Type B pancreatic cell (in vitro differentiated cells): ENCODE data around the gene CYP46A1. TPM values are rescaled to one million over a fixed set of nuclear protein-coding genes. Genes with fewer than 3 reads are reported as not detected.

Experiments used
- DNase-seq: peaks from one replicate; pipeline ENCODE4 v3.0.0; 2021; ENCODE audit warnings: mixed read lengths; ENCODE audit not compliant: unreplicated experiment; ENCODE audit errors: extremely low spot score
- H3K27ac Mint-ChIP-seq: 2 replicates; pipeline ENCODE4 v1.8.0; 2021; ENCODE audit warnings: mild to moderate bottlenecking, mixed read lengths
- H3K27me3 Mint-ChIP-seq: 2 replicates; pipeline ENCODE4 v1.8.0; 2021; ENCODE audit warnings: mixed read lengths
- H3K36me3 Mint-ChIP-seq: 2 replicates; pipeline ENCODE4 v1.8.0; 2021; ENCODE audit warnings: mixed read lengths
- H3K4me1 Mint-ChIP-seq: one replicate; pipeline ENCODE4 v1.8.0; 2021; ENCODE audit warnings: mixed read lengths; ENCODE audit not compliant: unreplicated experiment
- H3K4me3 Mint-ChIP-seq: 2 replicates; pipeline ENCODE4 v1.8.0; 2021; ENCODE audit warnings: mild to moderate bottlenecking, mixed read lengths
- H3K9me3 Mint-ChIP-seq: 2 replicates; pipeline ENCODE4 v1.8.0; 2021; ENCODE audit warnings: mixed read lengths
- total RNA-seq: library from RNA; stranded (reverse); gene quantifications from 2 replicates; pipeline ENCODE4 v1.2.1, GENCODE V29; 2021; ENCODE audit warnings: low replicate concordance
- TF ChIP-seq, protein P1 (sequence below): fragments of 200-600 bp; sonication (generic); conservative IDR thresholded peaks from 2 replicates; pipeline ENCODE4 v1.5.0; 2021; ENCODE audit warnings: antibody characterized with exemption, mild to moderate bottlenecking

CYP46A1 gene
- total RNA-seq, 1 donor from 2014 or later, result 4.7 TPM

DNA sequence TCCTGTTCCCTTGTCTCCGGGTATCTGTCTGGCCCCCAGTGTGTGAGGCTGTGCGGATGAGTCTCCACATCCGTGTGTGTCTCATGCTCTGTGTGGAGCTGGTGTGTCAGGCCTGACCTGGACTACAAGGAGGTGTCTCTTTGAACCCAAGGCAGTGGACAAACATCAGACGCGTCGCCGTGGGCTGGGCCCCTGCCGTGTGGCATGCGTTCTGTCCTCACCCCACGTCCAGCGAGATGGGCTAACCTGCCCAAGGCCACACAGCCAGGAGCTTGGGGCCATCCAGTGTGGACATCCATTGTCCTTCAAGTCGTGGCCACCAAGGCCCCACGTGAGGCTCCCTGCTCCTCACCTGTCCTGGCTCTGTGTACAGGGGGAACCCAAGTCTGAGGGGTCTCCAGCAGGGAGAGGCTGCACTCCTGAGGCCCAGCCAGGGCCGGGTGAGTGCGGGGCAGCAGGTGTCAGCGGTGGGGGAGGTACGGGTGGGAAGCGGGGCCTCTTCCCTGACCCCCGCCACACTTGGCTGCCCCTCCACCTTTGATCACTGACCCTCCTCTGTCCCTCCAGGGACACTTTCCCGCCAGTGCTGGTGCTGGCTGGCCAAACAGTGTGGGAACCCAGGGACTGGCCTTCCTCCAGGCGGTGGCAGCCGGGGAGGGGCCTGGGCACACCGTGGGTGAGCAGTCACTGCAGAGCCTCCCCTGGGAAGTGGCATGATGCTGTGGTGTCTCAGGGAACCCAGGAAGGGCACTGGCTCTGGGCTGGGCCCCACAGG is 48.5 kb downstream of the CYP46A1 start:
- Mint-ChIP-seq H3K4me1 (peaks cover 20% of the 10 kb centered on the region), H3K27ac (no peak overlapping the region), H3K36me3 (no peaks in the 10 kb centered on the region), H3K27me3 (no peaks in the 10 kb centered on the region), H3K4me3 (peak overlapping the region; percentile 59), H3K9me3 (no peaks in the 10 kb centered on the region)
- DNase-seq, result no peak
- TF ChIP-seq, protein P1, sequence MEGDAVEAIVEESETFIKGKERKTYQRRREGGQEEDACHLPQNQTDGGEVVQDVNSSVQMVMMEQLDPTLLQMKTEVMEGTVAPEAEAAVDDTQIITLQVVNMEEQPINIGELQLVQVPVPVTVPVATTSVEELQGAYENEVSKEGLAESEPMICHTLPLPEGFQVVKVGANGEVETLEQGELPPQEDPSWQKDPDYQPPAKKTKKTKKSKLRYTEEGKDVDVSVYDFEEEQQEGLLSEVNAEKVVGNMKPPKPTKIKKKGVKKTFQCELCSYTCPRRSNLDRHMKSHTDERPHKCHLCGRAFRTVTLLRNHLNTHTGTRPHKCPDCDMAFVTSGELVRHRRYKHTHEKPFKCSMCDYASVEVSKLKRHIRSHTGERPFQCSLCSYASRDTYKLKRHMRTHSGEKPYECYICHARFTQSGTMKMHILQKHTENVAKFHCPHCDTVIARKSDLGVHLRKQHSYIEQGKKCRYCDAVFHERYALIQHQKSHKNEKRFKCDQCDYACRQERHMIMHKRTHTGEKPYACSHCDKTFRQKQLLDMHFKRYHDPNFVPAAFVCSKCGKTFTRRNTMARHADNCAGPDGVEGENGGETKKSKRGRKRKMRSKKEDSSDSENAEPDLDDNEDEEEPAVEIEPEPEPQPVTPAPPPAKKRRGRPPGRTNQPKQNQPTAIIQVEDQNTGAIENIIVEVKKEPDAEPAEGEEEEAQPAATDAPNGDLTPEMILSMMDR, result no peak

DNA sequence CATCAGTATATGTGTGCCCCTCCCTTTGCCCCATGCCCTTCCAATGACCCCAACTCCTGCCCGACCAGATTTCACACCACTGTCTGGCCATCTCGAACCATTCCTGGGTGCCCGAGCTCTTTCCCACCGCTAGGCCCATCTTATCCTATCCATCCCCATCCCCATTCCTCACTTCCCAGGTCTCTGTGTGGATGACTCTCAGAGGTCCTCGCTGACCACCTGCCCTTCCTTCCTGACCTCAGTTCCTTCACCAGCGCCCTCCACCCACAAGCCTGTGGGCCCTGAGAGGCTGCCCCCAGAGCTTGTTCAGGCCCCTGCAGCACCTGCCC is 49.1 kb downstream of the CYP46A1 start:
- TF ChIP-seq, protein P1, result no peak
- no peak for DNase-seq
- no peaks in the 10 kb centered on the region for H3K9me3 Mint-ChIP-seq
- no peaks in the 10 kb centered on the region for H3K27me3 Mint-ChIP-seq
- peaks cover 20% of the 10 kb centered on the region for H3K4me1 Mint-ChIP-seq
- H3K27ac Mint-ChIP-seq, result peak overlapping the region; percentile 80
- no peaks in the 10 kb centered on the region for H3K36me3 Mint-ChIP-seq
- H3K4me3 Mint-ChIP-seq, result peak overlapping the region; percentile 49

DNA sequence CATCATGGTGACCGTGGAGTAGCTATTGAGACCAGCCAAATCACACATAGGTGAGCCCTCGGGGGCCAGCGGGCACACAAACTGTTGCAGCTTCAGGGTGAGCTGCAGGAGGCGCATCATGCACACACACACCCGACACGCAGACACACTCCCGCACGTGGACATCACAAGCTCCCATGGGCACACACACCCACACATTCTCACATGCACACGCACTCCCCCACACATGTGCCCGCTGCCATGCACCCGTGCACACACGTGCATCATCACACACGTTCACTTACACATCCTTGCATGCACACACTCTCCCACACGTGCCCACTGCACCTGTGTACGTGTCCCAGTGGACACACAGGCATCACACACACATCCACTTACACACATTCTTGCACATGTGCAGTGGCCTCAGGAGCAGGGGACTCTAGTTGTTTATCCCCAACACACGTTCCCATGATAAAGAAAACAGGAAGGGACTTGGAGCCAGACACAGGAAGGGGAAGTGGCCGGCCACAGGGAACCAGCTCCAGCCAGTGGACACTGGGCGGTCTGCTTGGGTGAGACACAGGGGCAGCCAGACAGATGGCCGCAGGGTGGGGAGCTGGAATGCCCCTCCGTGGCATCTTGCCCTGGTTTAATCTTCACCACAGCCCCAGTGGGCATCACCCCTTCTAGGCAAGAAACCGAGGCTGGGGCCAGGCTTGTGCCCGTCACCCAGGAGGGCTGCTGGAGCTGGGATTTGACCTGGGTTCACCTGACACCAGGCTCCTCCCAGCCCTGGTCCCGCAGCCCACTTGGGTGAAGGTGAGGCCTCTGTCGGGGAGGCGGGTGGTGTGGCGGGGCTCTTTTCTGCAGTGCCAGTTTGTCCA is 49.7 kb downstream of the CYP46A1 start:
- no peak for DNase-seq
- H3K27ac Mint-ChIP-seq, result peak overlapping the region; percentile 80
- H3K9me3 Mint-ChIP-seq, result no peaks in the 10 kb centered on the region
- TF ChIP-seq, protein P1, result no peak
- H3K36me3 Mint-ChIP-seq, result no peaks in the 10 kb centered on the region
- peak overlapping the region; percentile 57 for H3K4me3 Mint-ChIP-seq
- no peaks in the 10 kb centered on the region for H3K27me3 Mint-ChIP-seq
- H3K4me1 Mint-ChIP-seq, result peaks cover 20% of the 10 kb centered on the region

DNA sequence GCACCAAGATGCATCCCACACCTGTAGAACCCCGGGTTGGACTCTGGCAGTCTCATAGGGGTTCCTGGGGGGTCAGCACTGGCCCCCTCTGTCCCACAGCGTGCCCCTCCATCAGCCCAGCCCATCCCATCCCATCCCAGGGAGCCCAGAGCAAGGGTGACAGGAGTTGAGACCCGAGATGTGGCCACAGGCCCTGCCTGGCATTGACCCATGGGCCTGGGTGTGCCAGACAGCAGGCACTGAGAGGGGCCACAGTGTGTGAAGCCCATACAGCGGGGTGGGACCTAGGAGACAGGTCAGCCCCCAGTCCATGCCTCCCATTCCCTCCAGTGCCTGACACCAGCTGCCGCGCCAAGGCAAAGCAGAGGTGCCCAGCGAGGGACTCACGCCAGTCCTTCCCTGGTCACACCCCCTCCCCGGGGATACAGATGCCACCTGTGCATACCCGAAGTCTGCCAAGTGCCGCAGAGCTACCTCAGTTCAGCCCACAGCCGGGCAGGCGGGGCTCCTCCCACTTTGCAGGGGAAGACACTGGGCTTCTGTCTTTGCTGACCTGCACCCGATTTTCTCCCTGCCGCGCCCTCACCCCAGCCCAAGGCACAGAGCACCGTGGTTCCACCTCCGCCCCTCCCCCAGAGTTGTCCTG is 50.4 kb downstream of the CYP46A1 start:
- Mint-ChIP-seq H3K4me3 (no peak overlapping the region), H3K36me3 (no peaks in the 10 kb centered on the region), H3K27me3 (no peaks in the 10 kb centered on the region), H3K27ac (no peak overlapping the region), H3K4me1 (peaks cover 20% of the 10 kb centered on the region), H3K9me3 (no peaks in the 10 kb centered on the region)
- TF ChIP-seq, protein P1, result no peak
- no peak for DNase-seq

DNA sequence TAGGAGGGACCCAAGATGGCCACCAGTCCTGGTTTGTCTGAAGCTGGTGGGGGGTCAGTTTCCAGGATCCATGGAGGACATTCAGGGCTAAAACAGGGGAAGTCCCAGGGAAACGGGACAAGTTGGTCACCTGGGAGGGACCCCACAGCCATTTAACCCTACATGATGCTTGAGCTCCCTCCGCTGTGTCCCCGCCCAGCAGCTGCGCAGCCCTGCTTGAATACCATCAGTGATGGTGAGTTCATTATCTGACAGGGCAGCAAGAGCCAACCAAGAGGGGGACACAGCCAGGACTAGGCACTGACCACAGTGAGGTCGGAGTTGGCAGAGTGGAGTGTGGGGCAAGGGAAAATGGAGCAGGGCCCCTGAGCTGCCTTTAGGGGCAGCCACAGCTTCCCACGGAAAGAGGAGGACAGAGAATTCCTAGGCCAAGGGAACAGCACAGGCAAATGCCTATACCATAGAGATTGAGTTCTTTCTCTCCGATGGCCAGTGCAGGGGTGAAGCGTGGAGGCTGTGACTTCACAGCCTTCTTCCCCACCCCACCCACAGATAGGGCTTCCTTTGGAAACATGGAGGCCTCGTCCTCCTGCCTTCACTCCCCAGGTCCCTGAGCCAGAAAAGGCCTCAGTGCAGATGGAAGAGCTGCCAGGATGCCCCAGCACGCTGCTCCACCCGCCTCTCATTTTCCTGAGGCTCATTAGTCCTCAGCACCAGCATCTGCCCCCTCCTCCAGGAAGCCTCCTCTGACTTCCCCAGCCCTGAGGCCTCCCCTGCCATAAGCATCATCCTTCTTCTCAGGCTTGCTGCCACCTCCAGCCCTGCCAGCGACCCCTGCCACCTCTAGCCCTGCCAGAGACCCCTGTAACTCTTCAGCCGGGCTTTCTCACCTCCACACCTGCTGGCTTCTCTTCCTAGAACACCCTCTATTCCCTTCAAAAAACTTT is 51.4 kb downstream of the CYP46A1 start:
- no peaks in the 10 kb centered on the region for H3K27me3 Mint-ChIP-seq
- TF ChIP-seq, protein P1, result no peak
- no peaks in the 10 kb centered on the region for H3K9me3 Mint-ChIP-seq
- no peaks in the 10 kb centered on the region for H3K36me3 Mint-ChIP-seq
- H3K4me1 Mint-ChIP-seq, result peaks cover 20% of the 10 kb centered on the region
- DNase-seq, result no peak
- no peak overlapping the region for H3K4me3 Mint-ChIP-seq
- peak overlapping the region; percentile 43 for H3K27ac Mint-ChIP-seq
